HG02885 (cell line): Measurements from ENCODE around the gene MACROD2.

Experiments used
- ATAC-seq: cut with Tn5 transposase; IDR thresholded peaks from one replicate; pipeline ENCODE4 v1.9.1; 2021; ENCODE audit warnings: mild to moderate bottlenecking; ENCODE audit not compliant: unreplicated experiment, poor library complexity

MACROD2 gene

GRCh38 chr20:15396900-15397299 lies 1401.6 kb downstream of the MACROD2 start:
- ATAC-seq: no peak

- no peak for ATAC-seq
Measured at GRCh38 chr20:15399781-15400180, 1404.5 kb downstream of the MACROD2 start.

GRCh38 chr20:15406072-15406471 lies 1410.8 kb downstream of the MACROD2 start:
- no peak for ATAC-seq

GRCh38 chr20:15411781-15412180 lies 1416.5 kb downstream of the MACROD2 start:
- no peak for ATAC-seq

- ATAC-seq: no peak
Measured at GRCh38 chr20:15415908-15416307, 1420.6 kb downstream of the MACROD2 start.

GRCh38 chr20:15419856-15420255 lies 1424.5 kb downstream of the MACROD2 start:
- ATAC-seq: no peak

GRCh38 chr20:15422966-15423365 lies 1427.7 kb downstream of the MACROD2 start:
- ATAC-seq: no peak

GRCh38 chr20:15439551-15439950 lies 1444.2 kb downstream of the MACROD2 start:
- ATAC-seq: no peak

GRCh38 chr20:15440049-15440820 lies 1444.9 kb downstream of the MACROD2 start:
- peak; percentile 66 for ATAC-seq

- no peak for ATAC-seq
Measured at GRCh38 chr20:15445056-15445840, 1449.9 kb downstream of the MACROD2 start.

- ATAC-seq: no peak
Measured at GRCh38 chr20:15446373-15446772, 1451.1 kb downstream of the MACROD2 start.

GRCh38 chr20:15447549-15447948 lies 1452.2 kb downstream of the MACROD2 start:
- no peak for ATAC-seq

- no peak for ATAC-seq
Measured at GRCh38 chr20:15449061-15449460, 1453.7 kb downstream of the MACROD2 start.

GRCh38 chr20:15451241-15451640 lies 1455.9 kb downstream of the MACROD2 start:
- no peak for ATAC-seq

GRCh38 chr20:15455279-15455678 lies 1460.0 kb downstream of the MACROD2 start:
- no peak for ATAC-seq

- ATAC-seq: no peak
Measured at GRCh38 chr20:15461938-15462337, 1466.6 kb downstream of the MACROD2 start.

- no peak for ATAC-seq
Measured at GRCh38 chr20:15475483-15475882, 1480.2 kb downstream of the MACROD2 start.

- ATAC-seq: no peak
Measured at GRCh38 chr20:15476186-15476585, 1480.9 kb downstream of the MACROD2 start.

GRCh38 chr20:15476781-15477180 lies 1481.5 kb downstream of the MACROD2 start:
- no peak for ATAC-seq

- ATAC-seq: no peak
Measured at GRCh38 chr20:15482525-15482924, 1487.2 kb downstream of the MACROD2 start.

- ATAC-seq: no peak
Measured at GRCh38 chr20:15485519-15485918, 1490.2 kb downstream of the MACROD2 start.

GRCh38 chr20:15487030-15487429 lies 1491.7 kb downstream of the MACROD2 start:
- no peak for ATAC-seq
